Common myeloid progenitor, CD34-positive (primary cell): ENCODE measurements around the gene POLH.
"Not testable (repeated sequence)": the region's sequence is repeated elsewhere in the genome, so short reads cannot be mapped to it uniquely, and the experiment has no call there.

ENCODE experiments used
- CTCF ChIA-PET: fragments of 350-600 bp; sonication (Branson Sonifier 250); formaldehyde crosslinking; loops from one replicate; lab custom pipeline; 2021; ENCODE audit warnings: antibody characterized with exemption; lab: Charles Lee
- POLR2A ChIA-PET: fragments of 350-600 bp; sonication (Branson Sonifier 250); formaldehyde crosslinking; loops from one replicate; lab custom pipeline; 2021; ENCODE audit warnings: antibody characterized with exemption; lab: Charles Lee
- DNase-seq, 3 donors: peaks; one replicate each; pipeline versions ENCODE4 v3.0.0 to v3.0.0-alpha.2; 2013
- H3K27ac ChIP-seq, 2 experiments: 1 replicate in 1 of 2; 2 replicates in 1 of 2; pipeline ENCODE4 v1.7.0; 2013; ENCODE audit warnings: inconsistent platforms in 2 of 2, low read length in 2 of 2, mild to moderate bottlenecking in 2 of 2, low read depth in 1 of 2, moderate library complexity in 1 of 2; ENCODE audit not compliant: severe bottlenecking in 2 of 2, insufficient read depth in 1 of 2, poor library complexity in 1 of 2
- H3K27me3 ChIP-seq, 5 experiments: replicated peaks in 2 of 5; 1 replicate in 3 of 5; 2 replicates in 2 of 5; pipeline versions ENCODE4 v1.6.1 to v1.7.0; 2013; ENCODE audit warnings: low read length in 4 of 5, mild to moderate bottlenecking in 2 of 5, moderate library complexity in 2 of 5, inconsistent platforms in 1 of 5; ENCODE audit not compliant: insufficient read depth in 5 of 5, control insufficient read depth in 4 of 5
- H3K36me3 ChIP-seq, 4 experiments: 1 replicate in 2 of 4; 2 replicates in 2 of 4; pipeline versions ENCODE4 v1.6.1 to v1.7.0; 2013; ENCODE audit warnings: low read length in 3 of 4, control low read depth in 1 of 4, mild to moderate bottlenecking in 1 of 4; ENCODE audit not compliant: control insufficient read depth in 4 of 4, insufficient read depth in 4 of 4
- H3K4me1 ChIP-seq, 4 experiments: 1 replicate in 3 of 4; 2 replicates in 1 of 4; pipeline versions ENCODE4 v1.6.1 to v1.7.1; 2013; ENCODE audit warnings: low read length in 3 of 4, mild to moderate bottlenecking in 3 of 4, control low read depth in 1 of 4, inconsistent platforms in 1 of 4, moderate library complexity in 1 of 4; ENCODE audit not compliant: control insufficient read depth in 4 of 4, insufficient read depth in 4 of 4; ENCODE audit errors: control extremely low read depth in 1 of 4
- H3K4me3 ChIP-seq, 7 experiments: 1 replicate in 4 of 7; 2 replicates in 3 of 7; pipeline versions ENCODE4 v1.5.1 to v1.7.0; 2013; ENCODE audit warnings: mild to moderate bottlenecking in 7 of 7, low read length in 6 of 7, moderate library complexity in 6 of 7, inconsistent platforms in 2 of 7, low read depth in 2 of 7, control low read depth in 1 of 7; ENCODE audit not compliant: insufficient read depth in 4 of 7, control insufficient read depth in 1 of 7; ENCODE audit errors: extremely low read depth in 1 of 7
- H3K9me3 ChIP-seq, 5 experiments: 1 replicate in 4 of 5; 2 replicates in 1 of 5; pipeline versions ENCODE4 v1.6.1 to v1.7.1; 2013; ENCODE audit warnings: low read length in 4 of 5, mild to moderate bottlenecking in 2 of 5, inconsistent platforms in 1 of 5, low read depth in 1 of 5, moderate library complexity in 1 of 5; ENCODE audit not compliant: control insufficient read depth in 4 of 5, insufficient read depth in 2 of 5; ENCODE audit errors: control extremely low read depth in 1 of 5
- WGBS: methylation state at CpG from one replicate; pipeline ENCODE4 v1.1.5; 2013; ENCODE audit not compliant: insufficient coverage; 5-methylcytosine and 5-hydroxymethylcytosine counted together

The POLH gene

GRCh38 chr6:43578748-43579147, 2.8 kb downstream of the POLH start:
- CTCF ChIA-PET, result interaction anchor here (1.7 kb wide), 1 partner anchor 30 kb away, joined by 3 read pairs; no protein-coding TSS in a partner anchor
- H3K4me1 ChIP-seq, result peaks cover 9 to 23% (median 21%) of the 10 kb centered on the region in 4 experiments
- POLR2A ChIA-PET, result no interaction called here
- H3K27ac ChIP-seq, result no peak overlapping the region
- WGBS, result 100% methylated on average over 1 of the region's 3 CpGs
- no peak for DNase-seq
- no peaks in the 10 kb centered on the region for H3K27me3 ChIP-seq
- no peak overlapping the region for H3K4me3 ChIP-seq
- no peaks in the 10 kb centered on the region for H3K9me3 ChIP-seq
- peaks cover under 1 to 17% (median 9%) of the 10 kb centered on the region in 4 experiments for H3K36me3 ChIP-seq

DNA sequence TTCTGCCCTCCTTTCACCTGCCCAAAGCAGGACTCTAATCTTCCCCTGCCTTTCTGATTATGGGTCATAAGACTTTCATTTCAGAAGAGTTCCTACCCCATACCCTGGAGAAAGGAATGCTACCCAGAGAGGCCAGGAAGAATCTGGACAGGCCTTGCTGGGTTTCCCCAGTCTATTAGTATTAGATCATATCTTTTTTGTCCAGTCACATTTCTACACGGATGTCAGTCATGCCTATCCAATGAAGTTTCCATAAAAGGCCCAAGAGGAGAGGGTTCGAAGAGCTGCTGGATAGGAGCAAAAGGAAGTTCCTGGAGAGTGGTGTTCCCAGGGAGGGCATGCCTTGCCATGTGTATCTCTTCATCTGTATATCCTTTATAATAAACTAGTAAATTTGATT, 3.2 kb downstream of the POLH start:
- DNase-seq, result no peak
- Histone ChIP-seq H3K27ac (no peak overlapping the region), H3K36me3 (peaks cover 2 to 20% (median 12%) of the 10 kb centered on the region in 4 experiments), H3K27me3 (no peaks in the 10 kb centered on the region), H3K4me1 (peaks cover 9 to 23% (median 21%) of the 10 kb centered on the region in 4 experiments), H3K4me3 (no peak overlapping the region), H3K9me3 (no peaks in the 10 kb centered on the region)
- ChIA-PET CTCF (no interaction called here), POLR2A (no interaction called here)
- no CpG with 5 or more reads among the region's 2 CpGs for WGBS

DNA sequence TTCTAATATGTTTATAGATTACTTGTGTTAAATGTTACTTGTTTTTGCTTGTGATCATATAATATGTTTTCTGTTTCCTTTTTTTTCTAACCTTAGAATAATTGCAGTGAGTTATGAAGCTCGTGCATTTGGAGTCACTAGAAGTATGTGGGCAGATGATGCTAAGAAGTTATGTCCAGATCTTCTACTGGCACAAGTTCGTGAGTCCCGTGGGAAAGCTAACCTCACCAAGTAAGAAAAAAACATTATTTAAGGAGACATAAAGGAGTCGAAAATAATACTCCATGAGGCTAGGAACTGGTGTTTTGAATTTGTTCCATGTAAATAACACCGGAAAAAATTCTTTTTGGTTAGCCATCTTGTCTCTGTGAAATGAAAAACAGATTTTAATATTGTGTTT, 6.9 kb downstream of the POLH start:
- H3K4me1 ChIP-seq, result peaks cover 0 to 3% (median 0%) of the 10 kb centered on the region in 4 experiments
- no peak overlapping the region for H3K27ac ChIP-seq
- POLR2A ChIA-PET, result no interaction called here
- H3K4me3 ChIP-seq, result no peak overlapping the region
- CTCF ChIA-PET, result interaction anchor here (2.4 kb wide), 1 partner anchor 25 kb away, joined by 11 read pairs; no protein-coding TSS in a partner anchor
- no peak for DNase-seq
- no peaks in the 10 kb centered on the region for H3K9me3 ChIP-seq
- peaks cover 13 to 40% (median 27%) of the 10 kb centered on the region in 4 experiments for H3K36me3 ChIP-seq
- no peaks in the 10 kb centered on the region for H3K27me3 ChIP-seq
- WGBS, result no CpG with 5 or more reads among the region's 5 CpGs

DNA sequence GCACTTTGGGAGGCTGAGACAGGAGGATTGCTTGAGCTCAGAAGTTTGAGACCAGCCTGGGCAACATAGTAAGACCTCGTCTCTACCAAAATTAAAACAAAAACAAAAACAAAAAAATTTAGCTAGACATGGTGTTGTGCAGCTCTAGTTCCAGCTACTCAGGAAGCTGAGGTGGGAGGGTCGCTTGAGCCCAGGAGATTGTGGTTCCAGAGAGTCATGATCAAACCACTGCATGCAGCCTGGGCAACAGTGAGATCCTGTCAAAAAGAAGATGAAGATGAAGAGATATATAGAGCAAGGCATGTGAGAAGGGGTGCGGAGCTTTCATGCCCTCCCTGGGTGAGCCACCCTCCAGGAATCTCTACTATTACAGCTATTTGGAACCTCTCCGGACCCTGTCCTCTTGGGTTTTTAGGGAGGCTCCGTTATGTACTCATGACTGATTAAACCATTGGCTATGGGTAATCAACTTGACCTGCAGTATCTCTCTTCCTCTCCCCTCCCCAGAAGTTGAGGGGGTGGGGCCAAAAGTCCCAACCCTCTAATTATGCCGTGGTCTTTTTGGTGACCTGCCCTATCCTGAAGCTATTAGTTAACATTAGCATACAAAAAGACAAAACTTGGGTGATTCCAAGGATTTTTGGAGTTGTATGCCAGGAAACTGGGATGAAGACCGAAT, 9.0 kb downstream of the POLH start:
- DNase-seq, result peak in 2 of 3 donors; percentile 14 to 20
- Histone ChIP-seq H3K27me3 (no peaks in the 10 kb centered on the region), H3K27ac (no peak overlapping the region), H3K4me1 (peaks cover 0 to 3% (median 0%) of the 10 kb centered on the region in 4 experiments), H3K4me3 (no peak overlapping the region), H3K36me3 (peaks cover 15 to 53% (median 36%) of the 10 kb centered on the region in 4 experiments), H3K9me3 (no peaks in the 10 kb centered on the region)
- ChIA-PET POLR2A (interaction anchor here (0.8 to 1.1 kb wide), 2 partner anchors 9 to 17 kb away, joined by 3 to 4 read pairs; partner anchors contain the start of genes POLH and XPO5), CTCF (interaction anchor here (0.8 to 1.3 kb wide), 3 partner anchors 9 to 64 kb away, joined by 3 read pairs; no protein-coding TSS in a partner anchor)
- 20% methylated on average over 1 of the region's 7 CpGs for WGBS

DNA sequence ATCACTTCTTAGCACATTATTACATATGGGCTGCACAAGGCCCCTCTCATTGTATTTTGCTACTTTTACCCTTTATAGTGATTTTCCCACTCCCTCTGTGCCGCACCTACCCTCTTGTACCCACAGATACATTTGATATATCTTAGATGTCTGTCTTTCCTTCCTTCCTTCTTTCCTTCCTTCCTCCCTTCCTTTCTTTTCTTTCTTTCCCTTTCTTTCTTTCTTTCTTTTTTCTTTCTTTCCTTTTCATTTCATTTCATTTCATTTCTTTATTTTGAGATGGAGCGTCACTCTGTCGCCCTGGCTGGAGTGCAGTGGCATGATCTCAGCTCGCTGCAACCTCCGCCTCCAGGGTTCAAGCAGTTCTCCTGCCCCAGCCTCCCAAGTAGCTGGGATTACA, 12.2 kb downstream of the POLH start:
- Histone ChIP-seq H3K9me3 (no peaks in the 10 kb centered on the region), H3K27ac (no peak overlapping the region), H3K4me1 (peaks cover 0 to 3% (median 0%) of the 10 kb centered on the region in 4 experiments), H3K4me3 (no peak overlapping the region), H3K36me3 (peaks cover 18 to 51% (median 34%) of the 10 kb centered on the region in 4 experiments), H3K27me3 (no peaks in the 10 kb centered on the region)
- CTCF ChIA-PET, result interaction anchor here (1.6 kb wide), 1 partner anchor 20 kb away, joined by 3 read pairs; no protein-coding TSS in a partner anchor
- no peak for DNase-seq
- POLR2A ChIA-PET, result no interaction called here
- WGBS, result 97% methylated on average over 3 of the region's 5 CpGs

GRCh38 chr6:43589564-43589963, 13.6 kb downstream of the POLH start:
- WGBS, result no CpG with 5 or more reads among the region's 1 CpG
- peaks cover 14 to 40% (median 25%) of the 10 kb centered on the region in 4 experiments for H3K36me3 ChIP-seq
- H3K4me3 ChIP-seq, H3K9me3 ChIP-seq, DNase-seq, H3K27me3 ChIP-seq, POLR2A ChIA-PET, H3K27ac ChIP-seq, H3K4me1 ChIP-seq: not testable (repeated sequence)
- CTCF ChIA-PET, result interaction anchor here (1.6 kb wide), 1 partner anchor 19 kb away, joined by 3 read pairs; no protein-coding TSS in a partner anchor

DNA sequence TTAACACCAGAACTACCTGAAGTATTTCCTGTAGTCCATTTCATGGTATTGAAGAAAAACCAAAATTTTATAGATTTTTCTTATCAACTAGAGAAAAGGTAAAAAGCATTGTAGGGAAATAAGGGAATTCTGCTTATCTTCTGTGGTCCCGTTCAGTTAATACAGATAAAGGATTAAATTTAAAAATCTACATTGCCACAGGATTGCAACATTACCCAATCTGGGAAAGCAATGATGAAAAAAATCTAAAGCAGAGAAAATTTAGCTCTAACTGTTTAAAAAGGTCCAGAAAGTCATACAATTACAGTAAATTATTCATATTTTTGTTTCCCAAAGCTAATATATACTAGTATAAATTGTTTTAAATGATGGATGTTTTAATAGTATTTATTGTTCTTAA, 18.0 kb downstream of the POLH start:
- CTCF ChIA-PET, result interaction anchor here (0.6 to 2.3 kb wide), 4 partner anchors 9 to 590 kb away, joined by 3 to 10 read pairs (median 3); no protein-coding TSS in a partner anchor
- no peak for DNase-seq
- Histone ChIP-seq H3K36me3 (peaks cover 5 to 26% (median 17%) of the 10 kb centered on the region in 4 experiments), H3K9me3 (no peaks in the 10 kb centered on the region), H3K4me1 (no peaks in the 10 kb centered on the region), H3K27ac (no peak overlapping the region), H3K4me3 (no peak overlapping the region), H3K27me3 (no peaks in the 10 kb centered on the region)
- POLR2A ChIA-PET, result no interaction called here
- WGBS, result no CpG with 5 or more reads among the region's 1 CpG
